GM23338 (cell line): ENCODE data around the gene PASD1.

Experiments used
- CREB1 ChIP-seq: fragments of 250-450 bp; sonication (Bioruptor Pico); IDR thresholded peaks from 2 replicates; pipeline ENCODE4 v1.5.0; 2020; ENCODE audit warnings: low read depth, mild to moderate bottlenecking, moderate library complexity
- CTCF ChIP-seq, 2 experiments: fragments of 200-600 bp in 1 of 2; sonication (generic) in 1 of 2; conservative IDR thresholded peaks; 2 replicates each; pipeline versions ENCODE4 v1.5.1 to v1.6.1; 2016 to 2017; ENCODE audit warnings: antibody characterized with exemption in 2 of 2, low read depth in 2 of 2, mild to moderate bottlenecking in 2 of 2, moderate library complexity in 1 of 2
- ETS1 ChIP-seq: IDR thresholded peaks from 2 replicates; pipeline ENCODE4 v1.6.1; 2016; ENCODE audit warnings: antibody characterized with exemption
- EZH2 ChIP-seq: fragments of 200-600 bp; sonication (generic); IDR thresholded peaks from one replicate; pipeline ENCODE4 v1.8.0; 2017; ENCODE audit warnings: antibody characterized with exemption, mild to moderate bottlenecking, low read depth; ENCODE audit not compliant: unreplicated experiment
- EZH2phosphoT487 ChIP-seq: fragments of 200-600 bp; sonication (generic); IDR thresholded peaks from one replicate; pipeline ENCODE4 v1.8.1; 2018; ENCODE audit warnings: antibody characterized with exemption; ENCODE audit not compliant: unreplicated experiment
- JUNB ChIP-seq: IDR thresholded peaks from one replicate; pipeline ENCODE4 v1.6.1; 2016; ENCODE audit warnings: antibody characterized with exemption; ENCODE audit not compliant: unreplicated experiment
- NANOG ChIP-seq: IDR thresholded peaks from 2 replicates; pipeline ENCODE4 v1.6.1; 2016; ENCODE audit warnings: antibody characterized with exemption, borderline replicate concordance
- POLR2AphosphoS5 ChIP-seq: IDR thresholded peaks from 2 replicates; pipeline ENCODE4 v1.6.1; 2016; ENCODE audit warnings: antibody characterized with exemption, low read depth
- STAT1 ChIP-seq: IDR thresholded peaks from one replicate; pipeline ENCODE4 v1.6.1; 2016; ENCODE audit warnings: antibody characterized with exemption; ENCODE audit not compliant: unreplicated experiment
- ZNF114 ChIP-seq: fragments of 250-450 bp; sonication (Bioruptor Pico); IDR thresholded peaks from 2 replicates; pipeline ENCODE4 v1.5.0; 2020; ENCODE audit warnings: mild to moderate bottlenecking, moderate library complexity
- ZNF331 ChIP-seq: fragments of 250-450 bp; sonication (Bioruptor Pico); IDR thresholded peaks from 2 replicates; pipeline ENCODE4 v1.5.0; 2020; ENCODE audit warnings: low read depth, mild to moderate bottlenecking, moderate library complexity
- ZNF462 ChIP-seq: fragments of 250-450 bp; sonication (Bioruptor Pico); IDR thresholded peaks from 2 replicates; pipeline ENCODE4 v1.5.0; 2020; ENCODE audit warnings: mild to moderate bottlenecking, moderate library complexity
- TF ChIP-seq, protein P1 (sequence below): IDR thresholded peaks from one replicate; pipeline ENCODE4 v1.6.1; 2018; ENCODE audit warnings: antibody characterized with exemption; ENCODE audit not compliant: unreplicated experiment

DNA sequence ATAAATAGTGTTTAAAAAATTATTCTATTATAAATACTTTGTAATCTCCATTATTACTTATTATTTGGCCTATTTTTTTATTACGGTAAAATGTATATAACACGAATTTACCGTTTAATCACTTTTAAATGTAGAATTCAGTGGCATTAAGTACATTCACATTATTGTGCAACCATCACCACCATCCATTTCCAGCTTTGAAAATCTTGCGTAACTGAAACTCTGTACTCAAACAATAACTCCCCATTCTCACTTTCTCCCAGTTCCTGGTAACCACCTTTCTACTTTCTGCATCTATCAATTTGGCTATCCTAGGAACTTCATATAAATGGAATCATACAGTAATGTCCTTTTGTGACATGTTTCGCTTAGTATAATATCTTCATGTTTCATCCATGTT is 45.7 kb downstream of the PASD1 start:
- TF ChIP-seq EZH2 (no peak), POLR2AphosphoS5 (no peak), CTCF (conservative IDR thresholded peaks at IDR 0.05; ENCODE audit: low read depth in 2 of 2) (no peak), EZH2phosphoT487 (no peak), ETS1 (no peak), STAT1 (no peak), CREB1 (no peak), JUNB (no peak), ZNF331 (CRISPR knock-in tag) (no peak), ZNF462 (no peak), ZNF114 (CRISPR knock-in tag) (no peak), NANOG (no peak)
- TF ChIP-seq, protein P1, sequence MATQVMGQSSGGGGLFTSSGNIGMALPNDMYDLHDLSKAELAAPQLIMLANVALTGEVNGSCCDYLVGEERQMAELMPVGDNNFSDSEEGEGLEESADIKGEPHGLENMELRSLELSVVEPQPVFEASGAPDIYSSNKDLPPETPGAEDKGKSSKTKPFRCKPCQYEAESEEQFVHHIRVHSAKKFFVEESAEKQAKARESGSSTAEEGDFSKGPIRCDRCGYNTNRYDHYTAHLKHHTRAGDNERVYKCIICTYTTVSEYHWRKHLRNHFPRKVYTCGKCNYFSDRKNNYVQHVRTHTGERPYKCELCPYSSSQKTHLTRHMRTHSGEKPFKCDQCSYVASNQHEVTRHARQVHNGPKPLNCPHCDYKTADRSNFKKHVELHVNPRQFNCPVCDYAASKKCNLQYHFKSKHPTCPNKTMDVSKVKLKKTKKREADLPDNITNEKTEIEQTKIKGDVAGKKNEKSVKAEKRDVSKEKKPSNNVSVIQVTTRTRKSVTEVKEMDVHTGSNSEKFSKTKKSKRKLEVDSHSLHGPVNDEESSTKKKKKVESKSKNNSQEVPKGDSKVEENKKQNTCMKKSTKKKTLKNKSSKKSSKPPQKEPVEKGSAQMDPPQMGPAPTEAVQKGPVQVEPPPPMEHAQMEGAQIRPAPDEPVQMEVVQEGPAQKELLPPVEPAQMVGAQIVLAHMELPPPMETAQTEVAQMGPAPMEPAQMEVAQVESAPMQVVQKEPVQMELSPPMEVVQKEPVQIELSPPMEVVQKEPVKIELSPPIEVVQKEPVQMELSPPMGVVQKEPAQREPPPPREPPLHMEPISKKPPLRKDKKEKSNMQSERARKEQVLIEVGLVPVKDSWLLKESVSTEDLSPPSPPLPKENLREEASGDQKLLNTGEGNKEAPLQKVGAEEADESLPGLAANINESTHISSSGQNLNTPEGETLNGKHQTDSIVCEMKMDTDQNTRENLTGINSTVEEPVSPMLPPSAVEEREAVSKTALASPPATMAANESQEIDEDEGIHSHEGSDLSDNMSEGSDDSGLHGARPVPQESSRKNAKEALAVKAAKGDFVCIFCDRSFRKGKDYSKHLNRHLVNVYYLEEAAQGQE: no peak
